ENCODE measurements around the gene RPL11. TPM values are rescaled to one million over a fixed set of nuclear protein-coding genes. Genes with fewer than 3 reads are reported as not detected.
"Not testable (repeated sequence)": the region's sequence is repeated elsewhere in the genome, so short reads cannot be mapped to it uniquely, and the experiment has no call there.

The RPL11 gene
- total and polyA plus RNA-seq, 5 donors: 586 to 1,436 (median 764) TPM

GRCh38 chr1:23732363-23733224, 41.0 kb downstream of the RPL11 start:
- Histone ChIP-seq H3K4me3 (ENCODE audit: low read length) (no peak overlapping the region), H3K27ac (ENCODE audit: low read length) (no peak overlapping the region), H3K9me3 (ENCODE audit: control insufficient read depth, low read length) (no peaks in the 10 kb centered on the region), H3K27me3 (ENCODE audit: control insufficient read depth, insufficient read depth) (no peaks in the 10 kb centered on the region), H3K4me1 (ENCODE audit: control insufficient read depth, insufficient read depth, low read length) (peaks cover 3% of the 10 kb centered on the region)
- 92% methylated on average over 10 of the region's 10 CpGs for WGBS
- no peak for DNase-seq
- intact Hi-C loops (cut with DNase I): no loop called here
- no peak for ATAC-seq

- H3K27ac ChIP-seq (ENCODE audit: low read length); DNase-seq; ATAC-seq; H3K4me3 ChIP-seq (ENCODE audit: low read length); H3K9me3 ChIP-seq (ENCODE audit: control insufficient read depth, low read length); intact Hi-C loops (cut with DNase I); H3K27me3 ChIP-seq (ENCODE audit: control insufficient read depth, insufficient read depth); H3K4me1 ChIP-seq (ENCODE audit: control insufficient read depth, insufficient read depth, low read length): not testable (repeated sequence)
- WGBS: 97% methylated on average over 5 of the region's 5 CpGs
Measured at GRCh38 chr1:23733281-23733680, 41.7 kb downstream of the RPL11 start.

GRCh38 chr1:23736437-23737134, 45.0 kb downstream of the RPL11 start:
- no peak overlapping the region for H3K27ac ChIP-seq (ENCODE audit: low read length)
- WGBS: 97% methylated on average over 7 of the region's 7 CpGs
- ATAC-seq (no peak), DNase-seq (no peak)
- H3K27me3 ChIP-seq (ENCODE audit: control insufficient read depth, insufficient read depth): no peaks in the 10 kb centered on the region
- intact Hi-C loops (cut with DNase I): no loop called here
- no peak overlapping the region for H3K4me3 ChIP-seq (ENCODE audit: low read length)
- H3K9me3 ChIP-seq (ENCODE audit: control insufficient read depth, low read length): no peaks in the 10 kb centered on the region
- H3K4me1 ChIP-seq (ENCODE audit: control insufficient read depth, insufficient read depth, low read length): peaks cover 3% of the 10 kb centered on the region

- Histone ChIP-seq H3K4me1 (ENCODE audit: control insufficient read depth, insufficient read depth, low read length) (no peaks in the 10 kb centered on the region), H3K9me3 (ENCODE audit: control insufficient read depth, low read length) (no peaks in the 10 kb centered on the region), H3K27me3 (ENCODE audit: control insufficient read depth, insufficient read depth) (no peaks in the 10 kb centered on the region), H3K4me3 (ENCODE audit: low read length) (no peak overlapping the region), H3K27ac (ENCODE audit: low read length) (no peak overlapping the region)
- ATAC-seq: no peak
- intact Hi-C loops (cut with DNase I): no loop called here
- WGBS: 84% methylated on average over 5 of the region's 5 CpGs
- DNase-seq: no peak
Measured at GRCh38 chr1:23741609-23742008, 50.0 kb downstream of the RPL11 start.

- ATAC-seq (peak; percentile 22 to 28), DNase-seq (peak in 1 of 3 donors; percentile 48)
- peak overlapping the region; percentile 73 for H3K27ac ChIP-seq (ENCODE audit: low read length)
- no peaks in the 10 kb centered on the region for H3K27me3 ChIP-seq (ENCODE audit: control insufficient read depth, insufficient read depth)
- no peaks in the 10 kb centered on the region for H3K4me1 ChIP-seq (ENCODE audit: control insufficient read depth, insufficient read depth, low read length)
- 10% methylated on average over 28 of the region's 28 CpGs for WGBS
- intact Hi-C loops (cut with DNase I): no loop called here
- H3K4me3 ChIP-seq (ENCODE audit: low read length): peak overlapping the region; percentile 82
- no peaks in the 10 kb centered on the region for H3K9me3 ChIP-seq (ENCODE audit: control insufficient read depth, low read length)
Measured at GRCh38 chr1:23742670-23743286, 51.2 kb downstream of the RPL11 start.

GRCh38 chr1:23743287-23744152, 51.9 kb downstream of the RPL11 start, which contains the start of gene ELOA:
Gene ELOA (plus strand): TSS chr1:23743471. CDS start chr1:23743504, 33 bp downstream.
- Histone ChIP-seq H3K4me3 (ENCODE audit: low read length) (peak within 1 kb of the TSS; percentile 82), H3K4me1 (ENCODE audit: control insufficient read depth, insufficient read depth, low read length) (no peaks in the 10 kb centered on the region), H3K27ac (ENCODE audit: low read length) (peak within 1 kb of the TSS; percentile 73), H3K27me3 (ENCODE audit: control insufficient read depth, insufficient read depth) (no peaks in the 10 kb centered on the region), H3K9me3 (ENCODE audit: control insufficient read depth, low read length) (no peaks in the 10 kb centered on the region)
- DNase-seq (peak; percentile 75 to 92 (median 92)), ATAC-seq (peak; percentile 94 to 96)
- intact Hi-C loops (cut with DNase I): no loop called here
- WGBS: under 1% methylated on average over 119 of the region's 119 CpGs

- 59% methylated on average over 1 of the region's 1 CpG for WGBS
- DNase-seq (no peak), ATAC-seq (no peak)
- H3K27me3 ChIP-seq (ENCODE audit: control insufficient read depth, insufficient read depth): no peaks in the 10 kb centered on the region
- no peaks in the 10 kb centered on the region for H3K4me1 ChIP-seq (ENCODE audit: control insufficient read depth, insufficient read depth, low read length)
- no peak overlapping the region for H3K27ac ChIP-seq (ENCODE audit: low read length)
- H3K9me3 ChIP-seq (ENCODE audit: control insufficient read depth, low read length): no peaks in the 10 kb centered on the region
- intact Hi-C loops (cut with DNase I): no loop called here
- no peak overlapping the region for H3K4me3 ChIP-seq (ENCODE audit: low read length)
Measured at GRCh38 chr1:23745515-23745914, 53.9 kb downstream of the RPL11 start.

Other genes starting within 250 kb of the RPL11 start
- 10 to 100 TPM; 31.4 to 45.2 (median 34.1) TPM for gene ASAP3, start 207.6 kb upstream of the RPL11 start, total RNA-seq
- gene ASAP3, start 207.6 kb upstream of the RPL11 start, polyA plus RNA-seq: 34.2 TPM
- gene E2F2, start 160.6 kb upstream of the RPL11 start, total RNA-seq: under 1 TPM in 3 of 4 donors, not detected in 1; 0.06 to 0.82 (median 0.40) TPM
- gene E2F2, start 160.6 kb upstream of the RPL11 start, polyA plus RNA-seq: 0.05 TPM
- gene ID3, start 132.3 kb upstream of the RPL11 start, total RNA-seq: 100 to 1,000 TPM; 162 to 225 (median 179) TPM
- gene ID3, start 132.3 kb upstream of the RPL11 start, polyA plus RNA-seq: 208 TPM
- 10 to 100 TPM; 23.9 to 31.1 (median 25.9) TPM for gene ELOA, start 51.7 kb downstream of the RPL11 start, total RNA-seq
- 11.6 TPM for gene ELOA, start 51.7 kb downstream of the RPL11 start, polyA plus RNA-seq
- 10 to 100 TPM; 35.5 to 40.3 (median 38.8) TPM for gene PITHD1, start 86.6 kb downstream of the RPL11 start, total RNA-seq
- gene PITHD1, start 86.6 kb downstream of the RPL11 start, polyA plus RNA-seq: 33.1 TPM
- 10 to 100 TPM; 28.5 to 33.3 (median 32.5) TPM for gene LYPLA2, start 99.3 kb downstream of the RPL11 start, total RNA-seq
- gene LYPLA2, start 99.3 kb downstream of the RPL11 start, polyA plus RNA-seq: 32.0 TPM
- 10 to 100 TPM in 1 of 4 donors, 1 to 10 TPM in 3; 6.1 to 11.0 (median 6.7) TPM for gene GALE, start 108.9 kb downstream of the RPL11 start, total RNA-seq
- 11.2 TPM for gene GALE, start 108.9 kb downstream of the RPL11 start, polyA plus RNA-seq
- 10 to 100 TPM; 20.1 to 26.2 (median 21.7) TPM for gene HMGCL, start 133.6 kb downstream of the RPL11 start, total RNA-seq
- 31.9 TPM for gene HMGCL, start 133.6 kb downstream of the RPL11 start, polyA plus RNA-seq
- gene FUCA1, start 176.5 kb downstream of the RPL11 start, total RNA-seq: 10 to 100 TPM; 16.8 to 22.1 (median 19.4) TPM
- 15.5 TPM for gene FUCA1, start 176.5 kb downstream of the RPL11 start, polyA plus RNA-seq
- not detected for gene CNR2, start 221.6 kb downstream of the RPL11 start, total RNA-seq
- gene CNR2, start 221.6 kb downstream of the RPL11 start, polyA plus RNA-seq: not detected

Measured in right cardiac atrium (tissue), 5 donors.